GM21717 (cell line): ENCODE results near the gene ELOF1.
A peak's percentile ranks its signal among the peaks of the same experiment; 100 is the strongest.

Experiments
- ATAC-seq: cut with Tn5 transposase; IDR thresholded peaks from one replicate; pipeline ENCODE4 v1.9.1; 2021; ENCODE audit warnings: mild to moderate bottlenecking, moderate library complexity; ENCODE audit not compliant: unreplicated experiment

ELOF1 gene

GRCh38 chr19:11538232-11539036 is 20.6 kb downstream of the ELOF1 start, which contains the start of gene CNN1:
CNN1 (plus strand) TSS chr19:11538851; CDS start chr19:11538928, 77 bp downstream.
- no peak for ATAC-seq

GRCh38 chr19:11535792-11536595 is 23.0 kb downstream of the ELOF1 start:
- ATAC-seq: no peak

GRCh38 chr19:11534948-11535347 is 24.1 kb downstream of the ELOF1 start:
- no peak for ATAC-seq

GRCh38 chr19:11534538-11534937 is 24.5 kb downstream of the ELOF1 start:
- no peak for ATAC-seq

GRCh38 chr19:11530432-11530831 is 28.6 kb downstream of the ELOF1 start:
- ATAC-seq: no peak

- peak; percentile 92 for ATAC-seq
Measured at GRCh38 chr19:11528551-11529341, 30.3 kb downstream of the ELOF1 start, which contains the start of gene ECSIT. ECSIT (minus strand) TSS chr19:11529134; CDS start chr19:11519170, 9,964 bp downstream.

- no peak for ATAC-seq
Measured at GRCh38 chr19:11519138-11519537, 39.9 kb downstream of the ELOF1 start.

GRCh38 chr19:11513946-11514345 is 45.1 kb downstream of the ELOF1 start:
- no peak for ATAC-seq

GRCh38 chr19:11510444-11510843 is 48.6 kb downstream of the ELOF1 start:
- ATAC-seq: no peak

- no peak for ATAC-seq
Measured at GRCh38 chr19:11507370-11508078, 51.5 kb downstream of the ELOF1 start.

- ATAC-seq: no peak
Measured at GRCh38 chr19:11506967-11507366, 52.1 kb downstream of the ELOF1 start.

- ATAC-seq: peak; percentile 28
Measured at GRCh38 chr19:11506101-11506555, 52.9 kb downstream of the ELOF1 start.

GRCh38 chr19:11505504-11506100 is 53.4 kb downstream of the ELOF1 start, which contains the start of gene ZNF653:
ZNF653 (minus strand) TSS chr19:11505839; CDS start chr19:11505786, 53 bp downstream.
- peak; percentile 35 for ATAC-seq

- peak; percentile 79 for ATAC-seq
Measured at GRCh38 chr19:11505032-11505503, 54.0 kb downstream of the ELOF1 start.

GRCh38 chr19:11504502-11505031 is 54.5 kb downstream of the ELOF1 start:
- ATAC-seq: no peak
